Omental fat pad (tissue), 4 donors: ENCODE results near the gene PFKL. TPM values are rescaled to one million over a fixed set of nuclear protein-coding genes. Genes with fewer than 3 reads are reported as not detected.
A peak's percentile ranks its signal among the peaks of the same experiment; 100 is the strongest.

Experiments used
- ATAC-seq: fragments of 150-250 bp; one replicate; pipeline ENCODE4 v1.9.1; 2016; ENCODE audit warnings: mild to moderate bottlenecking, moderate library complexity; ENCODE audit not compliant: low FRiP score
- DNase-seq: peaks from one replicate; pipeline ENCODE4 v3.0.0-alpha.2; 2019; ENCODE audit warnings: low spot score
- total RNA-seq, 4 donors: library from RNA; depleted of rRNA; stranded (reverse); fragments of >200 nt; gene quantifications; one replicate each; pipeline ENCODE4 v1.1.0, GENCODE V29; 2016
- TF ChIP-seq, protein P1 (sequence below), 3 donors: fragments of 450-650 bp; IDR thresholded peaks; one replicate each; pipeline ENCODE4 v1.5.1; 2016 to 2017; ENCODE audit warnings: antibody characterized with exemption in 3 of 3, mild to moderate bottlenecking in 3 of 3, moderate library complexity in 2 of 3

PFKL gene
- total RNA-seq, 4 donors from 2014 or later = 75.7 to 114 (median 104) TPM

DNA sequence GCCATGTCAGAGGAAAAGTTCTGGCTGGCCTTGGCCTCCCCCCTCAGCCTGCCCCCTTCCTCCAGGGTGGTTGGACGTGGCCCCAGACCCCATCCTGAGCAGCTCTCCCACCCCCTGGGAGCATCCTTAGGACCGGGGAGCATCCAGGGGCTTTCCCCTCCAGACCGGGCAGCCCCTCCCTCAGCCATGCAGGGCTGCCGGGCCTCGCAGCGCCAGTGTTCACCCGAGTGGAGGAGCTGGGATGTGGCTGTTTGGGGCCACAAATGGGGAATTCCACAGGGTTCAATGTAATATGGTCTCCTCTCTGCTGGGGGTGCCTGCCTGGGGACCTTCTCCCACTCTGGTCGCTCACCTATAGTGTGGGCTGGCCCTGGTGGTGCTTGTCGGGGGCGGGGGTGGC lies 4.2 kb upstream of the PFKL start:
- DNase-seq (no peak), ATAC-seq (no peak)
- TF ChIP-seq, protein P1, sequence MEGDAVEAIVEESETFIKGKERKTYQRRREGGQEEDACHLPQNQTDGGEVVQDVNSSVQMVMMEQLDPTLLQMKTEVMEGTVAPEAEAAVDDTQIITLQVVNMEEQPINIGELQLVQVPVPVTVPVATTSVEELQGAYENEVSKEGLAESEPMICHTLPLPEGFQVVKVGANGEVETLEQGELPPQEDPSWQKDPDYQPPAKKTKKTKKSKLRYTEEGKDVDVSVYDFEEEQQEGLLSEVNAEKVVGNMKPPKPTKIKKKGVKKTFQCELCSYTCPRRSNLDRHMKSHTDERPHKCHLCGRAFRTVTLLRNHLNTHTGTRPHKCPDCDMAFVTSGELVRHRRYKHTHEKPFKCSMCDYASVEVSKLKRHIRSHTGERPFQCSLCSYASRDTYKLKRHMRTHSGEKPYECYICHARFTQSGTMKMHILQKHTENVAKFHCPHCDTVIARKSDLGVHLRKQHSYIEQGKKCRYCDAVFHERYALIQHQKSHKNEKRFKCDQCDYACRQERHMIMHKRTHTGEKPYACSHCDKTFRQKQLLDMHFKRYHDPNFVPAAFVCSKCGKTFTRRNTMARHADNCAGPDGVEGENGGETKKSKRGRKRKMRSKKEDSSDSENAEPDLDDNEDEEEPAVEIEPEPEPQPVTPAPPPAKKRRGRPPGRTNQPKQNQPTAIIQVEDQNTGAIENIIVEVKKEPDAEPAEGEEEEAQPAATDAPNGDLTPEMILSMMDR (IDR thresholded peaks at IDR 0.05) = no peak

DNA sequence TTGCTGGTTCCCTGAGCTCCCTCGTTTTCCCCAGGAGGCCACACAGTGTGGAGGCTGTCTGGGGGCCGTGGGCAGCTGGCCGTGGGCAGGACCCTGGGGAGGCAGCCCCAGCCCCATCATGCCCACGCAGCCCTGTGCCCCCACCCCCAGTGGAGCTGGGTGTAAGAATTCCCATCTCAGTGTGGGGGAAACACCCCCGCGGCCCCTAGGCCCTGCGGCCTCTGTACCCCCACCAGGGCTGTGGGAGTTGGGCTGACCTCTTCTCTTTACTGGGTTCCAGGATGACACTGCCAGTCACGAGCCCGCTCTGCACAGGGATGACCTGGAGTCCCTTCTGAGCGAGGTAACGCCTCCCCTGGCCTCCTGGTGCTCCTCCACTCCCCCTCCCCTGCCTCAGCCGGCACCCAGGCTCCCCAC lies 3.7 kb upstream of the PFKL start:
- ATAC-seq (no peak), DNase-seq (no peak)
- TF ChIP-seq, protein P1 (IDR thresholded peaks at IDR 0.05) = no peak

DNA sequence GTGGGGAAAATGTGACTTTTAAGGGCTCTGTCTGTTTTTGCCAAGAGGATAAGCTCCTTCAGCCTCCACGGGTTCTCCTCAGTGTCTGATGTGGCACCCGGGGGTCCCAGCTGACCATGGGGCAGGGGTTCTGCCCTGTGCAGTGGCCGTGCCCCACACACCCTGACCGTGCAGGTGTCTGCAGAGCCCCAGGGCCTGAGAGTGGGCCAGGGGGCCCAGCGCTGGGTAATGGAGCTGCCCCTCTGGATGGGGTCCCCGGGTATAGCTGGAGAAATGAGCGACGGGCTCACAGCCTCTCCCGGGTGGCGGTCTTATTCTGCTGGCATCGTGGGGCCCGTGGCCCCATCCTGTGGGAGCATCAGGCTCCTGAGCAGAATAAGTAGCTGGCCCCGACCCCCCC lies 2.9 kb upstream of the PFKL start:
- TF ChIP-seq, protein P1 (IDR thresholded peaks at IDR 0.05) = no peak
- DNase-seq (no peak), ATAC-seq (no peak)

DNA sequence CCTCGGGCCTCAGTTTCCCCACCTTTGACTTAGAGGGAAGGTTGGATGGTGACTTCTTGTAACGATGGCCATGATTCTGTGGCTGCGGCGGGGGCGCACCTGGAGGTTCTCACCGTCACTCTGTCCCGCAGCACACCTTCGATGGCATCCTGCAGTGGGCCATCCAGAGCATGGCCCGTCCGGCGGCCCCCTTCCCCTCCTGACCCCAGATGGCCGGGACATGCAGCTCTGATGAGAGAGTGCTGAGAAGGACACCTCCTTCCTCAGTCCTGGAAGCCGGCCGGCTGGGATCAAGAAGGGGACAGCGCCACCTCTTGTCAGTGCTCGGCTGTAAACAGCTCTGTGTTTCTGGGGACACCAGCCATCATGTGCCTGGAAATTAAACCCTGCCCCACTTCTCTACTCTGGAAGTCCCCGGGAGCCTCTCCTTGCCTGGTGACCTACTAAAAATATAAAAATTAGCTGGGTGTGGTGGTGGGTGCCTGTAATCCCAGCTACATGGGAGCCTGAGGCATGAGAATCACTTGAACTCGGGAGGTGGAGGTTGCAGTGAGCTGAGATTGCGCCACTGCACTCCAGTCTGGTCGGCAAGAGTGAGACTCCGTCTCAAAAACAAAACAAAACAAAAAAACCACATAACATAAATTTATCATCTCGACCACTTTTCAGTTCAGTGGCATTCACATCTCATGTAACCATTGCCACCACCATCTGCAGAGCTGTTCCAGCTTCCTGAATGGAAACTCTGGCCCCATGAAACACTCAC lies 2.1 kb upstream of the PFKL start:
- ATAC-seq = peak; percentile 37
- TF ChIP-seq, protein P1 (IDR thresholded peaks at IDR 0.05) = peak in 1 of 3 donors; percentile 51

DNA sequence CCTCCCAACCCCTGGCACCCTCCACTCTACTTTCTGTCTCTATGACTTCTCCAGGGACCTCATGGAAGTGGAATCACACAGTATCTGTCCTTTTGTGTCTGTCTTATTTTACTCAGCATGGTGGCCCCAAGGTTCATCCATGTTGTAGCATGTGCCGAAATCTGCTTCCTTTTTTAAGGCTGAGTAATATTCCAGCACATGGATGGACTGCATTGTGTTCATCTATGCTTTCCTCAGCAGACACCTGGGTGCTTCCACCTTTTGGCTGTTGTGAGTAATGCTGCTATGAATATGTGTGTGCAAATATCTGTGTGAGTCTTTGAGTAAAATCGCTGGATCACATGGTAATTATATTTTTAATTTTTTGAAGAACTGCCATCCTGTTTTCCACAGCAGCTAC lies 1.6 kb upstream of the PFKL start:
- TF ChIP-seq, protein P1 (IDR thresholded peaks at IDR 0.05) = no peak
- ATAC-seq (no peak), DNase-seq (no peak)

More for the DNA sequence above, 2.1 kb upstream of the PFKL start:
- peak; percentile 81 for DNase-seq

DNA sequence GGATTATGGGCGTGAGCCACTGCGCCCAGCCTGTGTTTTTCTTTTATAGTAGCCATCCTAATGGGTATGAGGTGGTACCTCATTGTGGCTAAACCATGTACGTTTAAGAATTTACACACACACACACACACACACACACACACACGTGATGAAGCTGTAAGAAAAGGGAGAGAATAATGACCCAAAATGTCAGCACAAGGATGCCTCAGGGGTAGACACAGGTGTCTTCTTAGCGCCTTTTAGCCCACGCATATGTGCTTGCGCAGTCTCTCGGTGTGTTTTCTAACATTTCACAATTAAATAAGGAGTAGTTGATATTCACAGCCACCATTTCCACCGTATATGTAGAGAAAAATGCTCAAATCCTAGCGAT lies 782 bp upstream of the PFKL start:
- TF ChIP-seq, protein P1 (IDR thresholded peaks at IDR 0.05) = no peak
- ATAC-seq = no peak
- no peak for DNase-seq
